CD4-positive, alpha-beta T cell treated with Interleukin-4 for 4 hours (primary cell): Measurements from ENCODE around the gene SPOCK2.

Source experiments
- DNase-seq: peaks from one replicate; pipeline ENCODE4 v3.0.0-alpha.2; 2020

SPOCK2 gene

GRCh38 chr10:72026278-72027111 is 61.9 kb downstream of the SPOCK2 start:
- DNase-seq, result no peak

- no peak for DNase-seq
Measured at GRCh38 chr10:72025832-72026231, 62.5 kb downstream of the SPOCK2 start.

- no peak for DNase-seq
Measured at GRCh38 chr10:72025400-72025799, 63.0 kb downstream of the SPOCK2 start.

- no peak for DNase-seq
Measured at GRCh38 chr10:72024596-72024995, 63.8 kb downstream of the SPOCK2 start.

GRCh38 chr10:72022228-72022627 is 66.1 kb downstream of the SPOCK2 start:
- no peak for DNase-seq

- no peak for DNase-seq
Measured at GRCh38 chr10:72020914-72021809, 67.2 kb downstream of the SPOCK2 start.

- DNase-seq, result no peak
Measured at GRCh38 chr10:72019085-72019876, 69.1 kb downstream of the SPOCK2 start.

- DNase-seq, result no peak
Measured at GRCh38 chr10:72016608-72017300, 71.6 kb downstream of the SPOCK2 start.

- no peak for DNase-seq
Measured at GRCh38 chr10:72015841-72016240, 72.5 kb downstream of the SPOCK2 start.

GRCh38 chr10:72014785-72015480 is 73.4 kb downstream of the SPOCK2 start:
- DNase-seq, result no peak

- no peak for DNase-seq
Measured at GRCh38 chr10:72014197-72014596, 74.2 kb downstream of the SPOCK2 start.

GRCh38 chr10:72013202-72013945 is 75.0 kb downstream of the SPOCK2 start:
- DNase-seq, result no peak

- no peak for DNase-seq
Measured at GRCh38 chr10:72012796-72013195, 75.6 kb downstream of the SPOCK2 start.

GRCh38 chr10:72011976-72012512 is 76.3 kb downstream of the SPOCK2 start:
- DNase-seq, result no peak

GRCh38 chr10:72011468-72011867 is 76.9 kb downstream of the SPOCK2 start:
- DNase-seq, result no peak

- DNase-seq, result no peak
Measured at GRCh38 chr10:72011016-72011415, 77.3 kb downstream of the SPOCK2 start.

GRCh38 chr10:72010234-72010973 is 77.9 kb downstream of the SPOCK2 start:
- DNase-seq, result no peak

GRCh38 chr10:72009425-72010081 is 78.8 kb downstream of the SPOCK2 start:
- no peak for DNase-seq

- no peak for DNase-seq
Measured at GRCh38 chr10:72009051-72009424, 79.3 kb downstream of the SPOCK2 start.
